Measurements from ENCODE around the gene TRMT6. TPM values are rescaled to one million over a fixed set of nuclear protein-coding genes. Genes with fewer than 3 reads are reported as not detected.

Gene TRMT6
- total and polyA plus RNA-seq, 10 of the 15 experiments (the other 5 are each of a cell fraction or from before 2014, with no cell fraction given), result 18.2 to 35.5 (median 22.6) TPM

DNA sequence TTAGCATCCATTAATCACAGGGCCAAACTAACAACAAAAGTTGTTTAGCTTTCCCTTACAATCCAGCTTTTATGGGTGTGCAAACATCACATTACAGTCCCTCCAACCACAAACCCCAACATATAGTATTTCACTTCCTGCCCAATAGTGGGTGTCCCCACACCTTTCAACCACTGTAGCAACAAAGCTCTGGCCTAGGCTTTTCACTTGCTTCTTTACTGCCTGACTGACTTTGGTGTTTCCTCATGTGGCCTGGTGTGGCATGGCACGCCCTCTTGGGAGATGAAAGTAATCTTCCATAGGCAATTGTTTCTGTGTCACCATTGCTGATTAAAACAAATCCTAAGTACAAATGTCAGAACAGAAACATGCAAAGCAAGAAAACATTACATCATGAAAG lies 46.4 kb upstream of the TRMT6 start (continued):
- TF ChIP-seq, protein P1, sequence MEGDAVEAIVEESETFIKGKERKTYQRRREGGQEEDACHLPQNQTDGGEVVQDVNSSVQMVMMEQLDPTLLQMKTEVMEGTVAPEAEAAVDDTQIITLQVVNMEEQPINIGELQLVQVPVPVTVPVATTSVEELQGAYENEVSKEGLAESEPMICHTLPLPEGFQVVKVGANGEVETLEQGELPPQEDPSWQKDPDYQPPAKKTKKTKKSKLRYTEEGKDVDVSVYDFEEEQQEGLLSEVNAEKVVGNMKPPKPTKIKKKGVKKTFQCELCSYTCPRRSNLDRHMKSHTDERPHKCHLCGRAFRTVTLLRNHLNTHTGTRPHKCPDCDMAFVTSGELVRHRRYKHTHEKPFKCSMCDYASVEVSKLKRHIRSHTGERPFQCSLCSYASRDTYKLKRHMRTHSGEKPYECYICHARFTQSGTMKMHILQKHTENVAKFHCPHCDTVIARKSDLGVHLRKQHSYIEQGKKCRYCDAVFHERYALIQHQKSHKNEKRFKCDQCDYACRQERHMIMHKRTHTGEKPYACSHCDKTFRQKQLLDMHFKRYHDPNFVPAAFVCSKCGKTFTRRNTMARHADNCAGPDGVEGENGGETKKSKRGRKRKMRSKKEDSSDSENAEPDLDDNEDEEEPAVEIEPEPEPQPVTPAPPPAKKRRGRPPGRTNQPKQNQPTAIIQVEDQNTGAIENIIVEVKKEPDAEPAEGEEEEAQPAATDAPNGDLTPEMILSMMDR (IDR thresholded peaks at IDR 0.05 in 2 of 3, conservative IDR thresholded peaks at IDR 0.05 in 1 of 3; ENCODE audit: control insufficient read depth in 2 of 3, extremely low read depth in 1 of 3, insufficient read depth in 1 of 3, low read depth in 3 of 3, low read length in 3 of 3), result peak in 1 of 3 experiments; percentile 9; a peak in 1 of 6 replicates
- no peak for TF ChIP-seq SMC3 (IDR thresholded peaks at IDR 0.05; ENCODE audit: borderline replicate concordance, low read length)
- TF ChIP-seq ATF7 (IDR thresholded peaks at IDR 0.05; ENCODE audit: low read depth), result peak; percentile 85
- TF ChIP-seq BHLHE40 (IDR thresholded peaks at IDR 0.05; ENCODE audit: borderline replicate concordance in 1 of 2, low read depth in 2 of 2, low read length in 1 of 2), result peak; percentile 11 to 39; a peak in 1 of 4 replicates
- no peak for TF ChIP-seq JUND (IDR thresholded peaks at IDR 0.05; ENCODE audit: low read depth, low read length)
- peak; percentile 68 for TF ChIP-seq NBN (IDR thresholded peaks at IDR 0.05)
- TF ChIP-seq ZNF622 (IDR thresholded peaks at IDR 0.05), result no peak
- no peak for TF ChIP-seq KAT2A (conservative IDR thresholded peaks at IDR 0.05; ENCODE audit: control insufficient read depth, low read depth, low read length)
- TF ChIP-seq, protein P2, sequence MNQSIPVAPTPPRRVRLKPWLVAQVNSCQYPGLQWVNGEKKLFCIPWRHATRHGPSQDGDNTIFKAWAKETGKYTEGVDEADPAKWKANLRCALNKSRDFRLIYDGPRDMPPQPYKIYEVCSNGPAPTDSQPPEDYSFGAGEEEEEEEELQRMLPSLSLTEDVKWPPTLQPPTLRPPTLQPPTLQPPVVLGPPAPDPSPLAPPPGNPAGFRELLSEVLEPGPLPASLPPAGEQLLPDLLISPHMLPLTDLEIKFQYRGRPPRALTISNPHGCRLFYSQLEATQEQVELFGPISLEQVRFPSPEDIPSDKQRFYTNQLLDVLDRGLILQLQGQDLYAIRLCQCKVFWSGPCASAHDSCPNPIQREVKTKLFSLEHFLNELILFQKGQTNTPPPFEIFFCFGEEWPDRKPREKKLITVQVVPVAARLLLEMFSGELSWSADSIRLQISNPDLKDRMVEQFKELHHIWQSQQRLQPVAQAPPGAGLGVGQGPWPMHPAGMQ (IDR thresholded peaks at IDR 0.05; ENCODE audit: borderline replicate concordance), result no peak
- peak in 1 of 2 experiments; percentile 27; a peak in 1 of 4 replicates for TF ChIP-seq EP300 (IDR thresholded peaks at IDR 0.05; ENCODE audit: borderline replicate concordance in 1 of 2, control insufficient read depth in 1 of 2, low read depth in 2 of 2, low read length in 2 of 2)
- TF ChIP-seq IKZF2 (IDR thresholded peaks at IDR 0.05), result peak; percentile 74 to 83
- peak; percentile 94 for TF ChIP-seq RUNX3 (IDR thresholded peaks at IDR 0.05; ENCODE audit: low read length)
- 0 out of 2 replicates have a peak, but pooled peaks have one; percentile 7 for TF ChIP-seq CREB1 (IDR thresholded peaks at IDR 0.05; ENCODE audit: low read depth)
- peak; percentile 55; the same call in 1 of the 2 replicates for TF ChIP-seq IKZF1 (conservative IDR thresholded peaks at IDR 0.05)
- no peak for TF ChIP-seq MEF2A (IDR thresholded peaks at IDR 0.05; ENCODE audit: insufficient read depth, low read depth, low read length)
- TF ChIP-seq YY1 (IDR thresholded peaks at IDR 0.05; ENCODE audit: low read depth, low read length), result no peak
- TF ChIP-seq, protein P3, sequence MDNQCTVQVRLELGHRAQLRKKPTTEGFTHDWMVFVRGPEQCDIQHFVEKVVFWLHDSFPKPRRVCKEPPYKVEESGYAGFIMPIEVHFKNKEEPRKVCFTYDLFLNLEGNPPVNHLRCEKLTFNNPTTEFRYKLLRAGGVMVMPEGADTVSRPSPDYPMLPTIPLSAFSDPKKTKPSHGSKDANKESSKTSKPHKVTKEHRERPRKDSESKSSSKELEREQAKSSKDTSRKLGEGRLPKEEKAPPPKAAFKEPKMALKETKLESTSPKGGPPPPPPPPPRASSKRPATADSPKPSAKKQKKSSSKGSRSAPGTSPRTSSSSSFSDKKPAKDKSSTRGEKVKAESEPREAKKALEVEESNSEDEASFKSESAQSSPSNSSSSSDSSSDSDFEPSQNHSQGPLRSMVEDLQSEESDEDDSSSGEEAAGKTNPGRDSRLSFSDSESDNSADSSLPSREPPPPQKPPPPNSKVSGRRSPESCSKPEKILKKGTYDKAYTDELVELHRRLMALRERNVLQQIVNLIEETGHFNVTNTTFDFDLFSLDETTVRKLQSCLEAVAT (IDR thresholded peaks at IDR 0.05), result peak; percentile 64; the same call in 1 of the 2 replicates
- no peak for TF ChIP-seq ZNF207 (IDR thresholded peaks at IDR 0.05; ENCODE audit: borderline replicate concordance)
- TF ChIP-seq TBL1XR1 (IDR thresholded peaks at IDR 0.05; ENCODE audit: low read depth, low read length), result no peak
- TF ChIP-seq KLF5 (IDR thresholded peaks at IDR 0.05; ENCODE audit: partially characterized antibody), result no peak
- TF ChIP-seq, protein P4, sequence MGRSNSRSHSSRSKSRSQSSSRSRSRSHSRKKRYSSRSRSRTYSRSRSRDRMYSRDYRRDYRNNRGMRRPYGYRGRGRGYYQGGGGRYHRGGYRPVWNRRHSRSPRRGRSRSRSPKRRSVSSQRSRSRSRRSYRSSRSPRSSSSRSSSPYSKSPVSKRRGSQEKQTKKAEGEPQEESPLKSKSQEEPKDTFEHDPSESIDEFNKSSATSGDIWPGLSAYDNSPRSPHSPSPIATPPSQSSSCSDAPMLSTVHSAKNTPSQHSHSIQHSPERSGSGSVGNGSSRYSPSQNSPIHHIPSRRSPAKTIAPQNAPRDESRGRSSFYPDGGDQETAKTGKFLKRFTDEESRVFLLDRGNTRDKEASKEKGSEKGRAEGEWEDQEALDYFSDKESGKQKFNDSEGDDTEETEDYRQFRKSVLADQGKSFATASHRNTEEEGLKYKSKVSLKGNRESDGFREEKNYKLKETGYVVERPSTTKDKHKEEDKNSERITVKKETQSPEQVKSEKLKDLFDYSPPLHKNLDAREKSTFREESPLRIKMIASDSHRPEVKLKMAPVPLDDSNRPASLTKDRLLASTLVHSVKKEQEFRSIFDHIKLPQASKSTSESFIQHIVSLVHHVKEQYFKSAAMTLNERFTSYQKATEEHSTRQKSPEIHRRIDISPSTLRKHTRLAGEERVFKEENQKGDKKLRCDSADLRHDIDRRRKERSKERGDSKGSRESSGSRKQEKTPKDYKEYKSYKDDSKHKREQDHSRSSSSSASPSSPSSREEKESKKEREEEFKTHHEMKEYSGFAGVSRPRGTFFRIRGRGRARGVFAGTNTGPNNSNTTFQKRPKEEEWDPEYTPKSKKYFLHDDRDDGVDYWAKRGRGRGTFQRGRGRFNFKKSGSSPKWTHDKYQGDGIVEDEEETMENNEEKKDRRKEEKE (IDR thresholded peaks at IDR 0.05), result no peak
- TF ChIP-seq NR2C2 (IDR thresholded peaks at IDR 0.05; ENCODE audit: borderline replicate concordance, control insufficient read depth, insufficient read length, low read depth), result no peak
- TF ChIP-seq ZZZ3 (IDR thresholded peaks at IDR 0.05; ENCODE audit: control insufficient read depth, insufficient read length, low read depth), result no peak

All from GM12878 (cell line).